SIG-M5 (cell line): ENCODE measurements around the gene ACOT8.
"Not testable (repeated sequence)": the region's sequence is repeated elsewhere in the genome, so short reads cannot be mapped to it uniquely, and the experiment has no call there.

ENCODE experiments used
- DNase-seq: peaks from one replicate; lab custom pipeline; 2025; lab: John Stamatoyannopoulos, UW

The ACOT8 gene

GRCh38 chr20:45857114-45857881 lies at the start of gene ACOT8, which contains the start of gene ZSWIM3:
Gene ACOT8, minus strand, starts transcription at chr20:45857392. Its CDS starts 77 bp downstream, at chr20:45857315.
Gene ZSWIM3, plus strand, starts transcription at chr20:45857614. Its CDS starts 212 bp downstream, at chr20:45857826.
- DNase-seq: peak; percentile 99

DNA sequence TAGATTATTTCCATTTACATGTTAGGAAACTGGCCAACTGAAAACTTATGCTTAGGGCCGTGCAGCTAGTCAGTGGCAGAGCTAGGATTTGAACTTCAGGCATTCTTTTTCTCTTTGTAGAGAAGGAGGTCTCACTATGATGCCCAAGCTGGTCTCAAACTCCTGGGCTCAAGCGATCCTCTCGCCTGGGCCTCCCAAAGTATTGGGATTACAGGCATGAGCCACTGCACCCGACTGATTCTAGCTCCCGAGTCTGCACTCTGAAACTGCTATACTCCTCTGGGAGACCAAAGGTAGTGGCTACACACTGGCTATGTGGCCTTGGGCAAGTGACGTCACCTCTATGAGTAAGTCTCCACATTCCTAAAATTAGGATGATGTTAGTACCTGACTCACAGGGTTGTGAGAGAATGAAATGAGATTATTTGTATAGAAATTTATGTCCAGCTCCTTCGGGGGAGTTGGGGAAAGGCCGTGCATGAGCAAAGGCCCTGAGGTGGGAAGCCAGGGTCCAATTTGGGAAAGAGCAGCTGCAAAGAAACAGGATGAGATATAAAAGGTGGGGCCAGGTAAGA lies 48.4 kb upstream of the ACOT8 start:
- no peak for DNase-seq

DNA sequence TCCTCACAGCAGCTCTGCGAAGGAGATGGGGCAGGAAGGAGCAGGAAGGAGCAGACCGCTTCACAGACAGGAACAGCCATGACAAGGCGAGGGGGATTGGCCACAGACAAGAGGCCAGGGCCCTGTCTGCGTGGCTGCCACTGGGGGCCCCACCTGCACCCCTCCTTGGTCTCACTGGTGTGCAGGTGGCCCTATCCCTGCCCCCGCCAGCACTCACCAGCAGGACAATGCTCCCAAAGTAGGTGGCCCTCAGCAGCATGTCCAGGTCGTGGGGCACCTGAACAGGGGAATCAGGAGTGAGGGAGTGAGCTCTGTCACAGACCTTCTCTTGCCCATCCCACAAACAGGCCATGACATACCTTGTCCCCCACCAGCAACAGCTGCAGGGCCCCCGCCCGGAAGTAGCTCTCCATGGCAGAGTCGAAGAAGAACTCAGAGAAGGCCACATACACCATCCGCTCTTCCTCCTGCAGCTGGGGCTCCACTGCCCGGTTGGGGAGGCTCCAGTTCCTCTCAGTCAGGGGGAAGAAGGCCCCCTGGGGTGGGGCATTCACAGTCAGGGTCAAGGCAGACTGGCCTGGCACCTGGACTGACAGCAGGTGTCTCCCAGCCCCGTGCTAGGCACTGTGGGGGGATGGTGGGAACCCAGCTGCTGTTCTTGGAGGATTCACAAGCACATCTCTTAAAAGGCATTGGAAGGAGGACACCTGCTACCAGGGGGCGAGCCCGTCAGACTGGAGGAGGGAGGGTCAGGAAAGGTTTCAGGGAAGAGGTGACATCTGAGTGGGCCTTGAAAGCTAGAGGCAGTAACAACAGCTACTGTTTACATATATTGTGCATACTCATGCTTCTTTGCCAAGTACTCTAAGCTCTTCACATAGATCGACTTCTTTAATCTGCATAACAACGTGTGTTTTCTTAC lies 47.7 kb upstream of the ACOT8 start:
- no peak for DNase-seq

GRCh38 chr20:45902199-45902701 lies 45.1 kb upstream of the ACOT8 start:
- no peak for DNase-seq

DNA sequence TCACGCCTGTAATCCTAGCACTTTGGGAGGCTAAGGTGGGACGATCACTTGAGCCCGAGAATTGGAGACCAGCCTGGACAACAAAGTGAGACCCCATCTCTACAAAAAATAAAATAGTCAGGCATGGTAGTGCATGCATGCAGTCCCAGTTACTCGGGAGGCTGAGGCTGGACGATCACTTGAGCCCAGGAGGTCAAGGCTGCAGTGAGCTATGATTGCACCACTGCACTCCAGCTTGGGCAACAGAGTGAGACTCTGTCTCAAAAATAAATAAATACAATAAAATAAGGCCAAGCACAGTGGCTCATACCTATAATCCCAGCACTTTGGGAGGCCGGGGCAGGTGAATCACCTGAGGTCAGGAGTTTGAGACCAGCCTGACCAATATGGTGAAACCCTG lies 44.1 kb upstream of the ACOT8 start:
- DNase-seq: not testable (repeated sequence)

- DNase-seq: no peak
These were observed 42.0 kb upstream of the ACOT8 start for GRCh38 chr20:45899046-45899835.

DNA sequence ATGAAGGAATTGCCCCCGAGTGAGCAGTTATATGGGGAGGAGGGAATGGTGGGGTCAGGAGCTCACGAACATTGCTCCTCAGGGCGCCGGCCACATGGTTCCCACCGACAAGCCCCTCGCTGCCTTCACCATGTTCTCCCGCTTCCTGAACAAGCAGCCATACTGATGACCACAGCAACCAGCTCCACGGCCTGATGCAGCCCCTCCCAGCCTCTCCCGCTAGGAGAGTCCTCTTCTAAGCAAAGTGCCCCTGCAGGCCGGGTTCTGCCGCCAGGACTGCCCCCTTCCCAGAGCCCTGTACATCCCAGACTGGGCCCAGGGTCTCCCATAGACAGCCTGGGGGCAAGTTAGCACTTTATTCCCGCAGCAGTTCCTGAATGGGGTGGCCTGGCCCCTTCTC lies 41.1 kb upstream of the ACOT8 start:
- no peak for DNase-seq

DNA sequence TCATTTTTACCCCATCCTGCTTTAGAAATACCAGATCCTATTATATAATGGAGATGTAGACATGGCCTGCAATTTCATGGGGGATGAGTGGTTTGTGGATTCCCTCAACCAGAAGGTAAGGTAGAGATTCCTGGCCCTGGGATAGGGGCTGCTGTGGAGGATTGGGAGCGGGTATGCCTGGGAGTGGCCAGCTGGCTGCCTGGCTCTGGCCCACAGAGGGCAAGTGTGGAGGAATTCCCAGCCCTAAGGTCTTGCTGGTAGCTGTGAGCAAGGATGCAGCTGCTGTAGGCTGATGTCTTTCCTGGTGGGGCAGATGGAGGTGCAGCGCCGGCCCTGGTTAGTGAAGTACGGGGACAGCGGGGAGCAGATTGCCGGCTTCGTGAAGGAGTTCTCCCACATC lies 40.5 kb upstream of the ACOT8 start:
- DNase-seq: no peak

- DNase-seq: no peak
These were observed 40.1 kb upstream of the ACOT8 start for GRCh38 chr20:45897289-45897688.

GRCh38 chr20:45896641-45897161 lies 39.5 kb upstream of the ACOT8 start:
- DNase-seq: no peak

DNA sequence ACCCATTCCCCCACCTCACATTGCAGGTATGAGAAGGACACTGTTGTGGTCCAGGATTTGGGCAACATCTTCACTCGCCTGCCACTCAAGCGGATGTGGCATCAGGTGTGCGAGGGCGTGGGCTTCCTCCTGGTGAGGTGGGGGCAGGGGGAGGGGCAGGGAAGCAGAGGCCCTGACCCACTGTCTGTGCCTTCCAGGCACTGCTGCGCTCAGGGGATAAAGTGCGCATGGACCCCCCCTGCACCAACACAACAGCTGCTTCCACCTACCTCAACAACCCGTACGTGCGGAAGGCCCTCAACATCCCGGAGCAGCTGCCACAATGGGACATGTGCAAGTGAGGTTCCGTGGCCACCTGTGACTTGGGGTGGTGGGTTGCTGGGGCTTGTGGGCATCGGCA lies 37.6 kb upstream of the ACOT8 start:
- DNase-seq: no peak

- DNase-seq: no peak
These were observed 36.6 kb upstream of the ACOT8 start for GRCh38 chr20:45893831-45894230.

DNA sequence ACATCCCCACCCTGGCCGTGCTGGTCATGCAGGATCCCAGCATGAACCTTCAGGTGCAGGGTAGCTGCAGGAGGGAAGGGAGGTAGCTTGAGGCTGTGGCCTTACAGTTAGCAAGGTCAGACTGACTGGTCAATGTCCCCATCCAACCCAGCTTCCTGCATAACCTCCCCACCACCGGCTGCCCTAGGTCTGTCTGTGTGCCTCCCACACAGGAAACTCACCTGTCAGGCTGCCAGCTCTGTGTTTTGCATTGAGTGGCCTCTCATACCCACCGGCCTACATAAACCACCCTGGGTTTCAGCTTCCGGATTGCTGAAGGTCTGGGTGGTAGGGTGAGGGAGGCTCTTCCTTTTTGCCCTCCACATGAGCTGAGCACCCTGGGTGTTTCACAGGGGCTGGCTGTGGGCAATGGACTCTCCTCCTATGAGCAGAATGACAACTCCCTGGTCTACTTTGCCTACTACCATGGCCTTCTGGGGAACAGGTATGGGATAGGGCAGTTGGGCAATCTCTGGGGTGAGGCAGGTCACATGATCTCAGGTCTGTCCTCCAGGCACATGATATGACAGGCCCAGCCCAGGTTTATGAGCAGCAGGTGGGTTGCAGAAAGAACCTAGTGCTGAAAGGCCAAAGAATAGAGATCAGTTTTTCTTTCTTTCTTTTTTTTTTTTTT lies 35.8 kb upstream of the ACOT8 start:
- DNase-seq: no peak

- DNase-seq: no peak
These were observed 35.0 kb upstream of the ACOT8 start for GRCh38 chr20:45892049-45892825.

DNA sequence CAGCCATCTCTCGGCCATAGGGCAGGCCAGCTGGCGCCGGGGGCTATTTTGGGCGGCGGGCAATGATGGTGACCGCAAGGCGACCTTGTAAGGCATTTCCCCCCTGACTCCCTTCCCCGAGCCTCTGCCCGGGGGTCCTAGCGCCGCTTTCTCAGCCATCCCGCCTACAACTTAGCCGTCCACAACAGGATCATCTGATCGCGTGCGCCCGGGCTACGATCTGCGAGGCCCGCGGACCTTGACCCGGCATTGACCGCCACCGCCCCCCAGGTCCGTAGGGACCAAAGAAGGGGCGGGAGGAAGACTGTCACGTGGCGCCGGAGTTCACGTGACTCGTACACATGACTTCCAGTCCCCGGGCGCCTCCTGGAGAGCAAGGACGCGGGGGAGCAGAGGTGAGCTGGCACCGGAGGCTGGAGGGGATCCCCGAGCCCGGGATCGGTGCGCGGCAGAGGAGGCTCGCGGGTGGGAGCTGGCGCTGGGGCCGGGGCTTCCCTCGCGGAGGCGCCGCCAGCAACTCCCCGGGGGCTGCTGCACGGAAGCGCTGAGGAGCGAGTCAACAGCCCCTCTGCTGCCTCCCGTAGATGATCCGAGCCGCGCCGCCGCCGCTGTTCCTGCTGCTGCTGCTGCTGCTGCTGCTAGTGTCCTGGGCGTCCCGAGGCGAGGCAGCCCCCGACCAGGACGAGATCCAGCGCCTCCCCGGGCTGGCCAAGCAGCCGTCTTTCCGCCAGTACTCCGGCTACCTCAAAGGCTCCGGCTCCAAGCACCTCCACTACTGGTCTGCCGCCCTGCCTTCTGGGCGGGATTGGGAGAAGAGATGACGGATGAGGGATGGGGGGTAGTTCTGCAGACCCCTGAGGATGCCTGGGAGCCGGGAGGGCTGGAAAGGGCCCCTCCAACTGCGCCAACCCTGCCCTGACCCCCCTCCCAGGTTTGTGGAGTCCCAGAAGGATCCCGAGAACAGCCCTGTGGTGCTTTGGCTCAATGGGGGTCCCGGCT lies 34.1 kb upstream of the ACOT8 start, which contains the start of the genes CTSA and NEURL2:
Gene CTSA, plus strand, starts transcription at position 351 of the 999 bp plus-strand sequence. Its CDS starts 234 bp downstream, at position 585.
Gene NEURL2, minus strand, starts transcription at position 224 of the 999 bp plus-strand sequence. Its CDS starts 217 bp downstream, at position 7.
- DNase-seq: no peak

DNA sequence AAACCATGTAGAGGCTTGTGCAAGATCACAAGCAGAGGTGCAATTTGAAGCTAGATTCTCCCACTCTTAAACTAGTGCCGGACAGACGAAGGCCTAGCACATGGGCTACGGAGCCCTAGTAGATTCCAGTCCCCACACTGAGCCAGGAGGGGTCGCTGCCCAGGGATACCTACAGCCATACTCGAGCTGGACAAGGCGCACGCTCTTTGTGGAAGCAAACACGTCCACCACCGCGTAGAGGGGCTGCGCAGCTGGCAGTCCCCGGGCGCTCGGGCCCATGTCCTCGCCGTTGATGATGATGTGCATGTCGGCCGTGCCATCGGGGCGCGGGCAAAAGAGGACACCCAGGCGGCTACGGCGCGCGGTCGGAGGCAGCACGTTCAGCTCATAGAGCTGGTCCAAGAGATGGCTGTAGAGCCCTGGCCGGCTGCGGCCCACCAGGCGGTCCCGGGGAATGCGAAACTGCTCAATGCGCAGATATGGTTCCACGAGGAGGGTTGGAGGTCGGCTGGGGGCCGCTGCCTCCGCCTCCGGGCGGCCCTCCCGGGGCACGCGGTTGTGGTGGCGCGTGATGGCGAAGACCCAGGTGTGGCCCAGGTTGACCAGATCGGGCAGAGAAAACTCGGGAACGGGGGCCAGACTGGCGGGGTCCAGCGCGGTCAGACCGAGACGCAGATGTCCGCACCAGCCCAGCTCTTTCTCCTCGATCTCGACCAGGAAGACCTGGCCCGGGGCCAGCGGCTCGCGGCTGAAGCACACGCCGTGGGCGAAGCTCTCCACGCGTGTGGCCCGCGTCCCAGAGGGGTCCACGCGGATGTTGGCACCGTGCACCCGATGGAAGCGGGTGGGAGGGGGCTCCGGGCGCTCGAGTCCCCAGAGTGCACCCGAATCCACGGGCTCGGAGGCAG lies 33.1 kb upstream of the ACOT8 start:
- no peak for DNase-seq

- DNase-seq: no peak
These were observed 31.5 kb upstream of the ACOT8 start for GRCh38 chr20:45888681-45889080.
